AG04450 (cell line): ENCODE results near the gene IL22RA1. TPM values are rescaled to one million over a fixed set of nuclear protein-coding genes. Genes with fewer than 3 reads are reported as not detected.

ENCODE experiments used
- CTCF ChIA-PET: fragments of 300-600, 350-600 bp; formaldehyde crosslinking; extraction: SDS; loops from one replicate; lab custom pipeline; 2022; ENCODE audit warnings: antibody characterized with exemption, inconsistent platforms; lab: Charles Lee
- POLR2A ChIA-PET: fragments of 350-600 bp; formaldehyde crosslinking; extraction: SDS; loops from one replicate; lab custom pipeline; 2021; ENCODE audit warnings: antibody characterized with exemption, inconsistent platforms; lab: Yijun Ruan, JAX
- DNase-seq: peaks from one replicate; pipeline ENCODE4 v3.0.0-alpha.2; 2011; ENCODE audit warnings: low read depth, low spot score
- H3K27ac ChIP-seq: one replicate; pipeline ENCODE4 v1.5.1; 2012; ENCODE audit warnings: low read depth, low read length, control low read depth
- H3K27me3 ChIP-seq: one replicate; pipeline ENCODE4 v1.6.0; 2012; ENCODE audit warnings: low read length; ENCODE audit not compliant: control insufficient read depth, insufficient read depth
- H3K4me3 ChIP-seq: 2 replicates; pipeline ENCODE4 v1.5.1; 2011; ENCODE audit warnings: mild to moderate bottlenecking, low read depth, low read length, control low read depth
- H3K9me3 ChIP-seq: 2 replicates; pipeline ENCODE4 v1.5.1; 2012; ENCODE audit warnings: low read length; ENCODE audit not compliant: control insufficient read depth, insufficient read depth
- CTCF ChIP-seq: IDR thresholded peaks from 2 replicates; pipeline ENCODE4 v1.5.1; 2011; ENCODE audit warnings: low read depth, low read length, control low read depth, inconsistent platforms
- polyA plus RNA-seq: library from polyadenylated mRNA; depleted of rRNA; stranded (reverse); fragments of >200 nt; gene quantifications from 2 replicates; pipeline ENCODE4 v1.2.3, GENCODE V29; 2011

Gene IL22RA1
- polyA plus RNA-seq, 1 experiment, result not detected

GRCh38 chr1:24175033-24175755, 32.3 kb upstream of the IL22RA1 start:
- H3K27me3 ChIP-seq, result peaks cover 36% of the 10 kb centered on the region
- CTCF ChIA-PET, result no interaction called here

GRCh38 chr1:24173638-24174575, 31.0 kb upstream of the IL22RA1 start:
- peaks cover 36% of the 10 kb centered on the region for H3K27me3 ChIP-seq
- ChIA-PET CTCF (no interaction called here), POLR2A (no interaction called here)
- TF ChIP-seq CTCF, result no peak
- H3K4me3 ChIP-seq, result no peak overlapping the region
- no peaks in the 10 kb centered on the region for H3K9me3 ChIP-seq
- no peak for DNase-seq
- H3K27ac ChIP-seq, result no peak overlapping the region

More at GRCh38 chr1:24175033-24175755, 32.3 kb upstream of the IL22RA1 start:
- H3K9me3 ChIP-seq, result no peaks in the 10 kb centered on the region
- POLR2A ChIA-PET, result no interaction called here
- TF ChIP-seq CTCF, result no peak
- H3K4me3 ChIP-seq, result no peak overlapping the region
- no peak for DNase-seq
- no peak overlapping the region for H3K27ac ChIP-seq

- Histone ChIP-seq H3K4me3 (no peak overlapping the region), H3K27me3 (peaks cover 39% of the 10 kb centered on the region), H3K27ac (peak overlapping the region; percentile 31), H3K9me3 (no peaks in the 10 kb centered on the region)
- CTCF ChIA-PET, result interaction anchor here (1.2 to 2.0 kb wide), 2 partner anchors 22 to 219 kb away, joined by 5 to 12 read pairs; no protein-coding TSS in a partner anchor
- POLR2A ChIA-PET, result no interaction called here
- DNase-seq, result no peak
- no peak for TF ChIP-seq CTCF
Observed at GRCh38 chr1:24172598-24172997, 29.7 kb upstream of the IL22RA1 start.

GRCh38 chr1:24169286-24169685, 26.3 kb upstream of the IL22RA1 start:
- CTCF ChIA-PET, result interaction anchor here (1.5 to 2.0 kb wide), 2 partner anchors 19 to 30 kb away, joined by 5 read pairs; no protein-coding TSS in a partner anchor
- no peak for TF ChIP-seq CTCF
- H3K4me3 ChIP-seq, result no peak overlapping the region
- peaks cover 33% of the 10 kb centered on the region for H3K27me3 ChIP-seq
- DNase-seq, result no peak
- POLR2A ChIA-PET, result no interaction called here
- no peaks in the 10 kb centered on the region for H3K9me3 ChIP-seq
- no peak overlapping the region for H3K27ac ChIP-seq
